Thyroid gland (tissue), 4 donors: ENCODE data around the gene MAGI2. TPM values are rescaled to one million over a fixed set of nuclear protein-coding genes. Genes with fewer than 3 reads are reported as not detected.

Source experiments
- DNase-seq, 2 donors: peaks; one replicate each; pipeline ENCODE4 v3.0.0-alpha.2; 2019
- H3K27ac ChIP-seq, 3 donors: fragments of 200-600 bp; sonication (generic); 1 replicate in 2 of 3; 2 replicates in 1 of 3; pipeline ENCODE4 v1.5.1; 2016 to 2019; ENCODE audit warnings: mild to moderate bottlenecking in 1 of 3, moderate library complexity in 1 of 3
- H3K27me3 ChIP-seq: fragments of 200-600 bp; sonication (generic); one replicate; pipeline ENCODE4 v1.5.1; 2019
- H3K36me3 ChIP-seq, 2 donors: fragments of 200-600 bp; sonication (generic); one replicate each; pipeline ENCODE4 v1.5.1; 2016 to 2019
- H3K4me1 ChIP-seq, 2 donors: fragments of 200-600 bp; sonication (generic); one replicate each; pipeline ENCODE4 v1.5.1; 2017 to 2019
- H3K4me3 ChIP-seq, 3 donors: fragments of 200-600 bp; sonication (generic); replicated peaks in 1 of 3; 1 replicate in 2 of 3; 2 replicates in 1 of 3; pipeline ENCODE4 v1.5.1; 2016; ENCODE audit warnings: mild to moderate bottlenecking in 1 of 3
- H3K9me3 ChIP-seq: fragments of 200-600 bp; sonication (generic); one replicate; pipeline ENCODE4 v1.5.1; 2017
- POLR2A ChIP-seq, 2 donors: fragments of 450-650 bp; IDR thresholded peaks; one replicate each; pipeline ENCODE4 v1.6.1; 2017; ENCODE audit warnings: antibody characterized with exemption in 2 of 2, mild to moderate bottlenecking in 2 of 2, moderate library complexity in 1 of 2
- WGBS, 2 donors: methylation state at CpG; one replicate each; pipeline ENCODE4 v1.1.5; 2017; 5-methylcytosine and 5-hydroxymethylcytosine counted together
- intact Hi-C: fragments of 100-400 bp; cut with DNase I; formaldehyde crosslinking; loops from one replicate; pipeline ENCODE4 v1.15.1; 2023
- total RNA-seq, 4 donors: library from RNA; depleted of rRNA; stranded (reverse); fragments of >200 nt; gene quantifications; one replicate each; pipeline ENCODE4 v1.2.3, GENCODE V29; 2016
- TF ChIP-seq, protein P1 (sequence below), 6 experiments: fragments of 200-600 bp in 3 of 6; fragments of 450-650 bp in 3 of 6; sonication (generic) in 3 of 6; IDR thresholded peaks; one replicate each; pipeline ENCODE4 v1.5.1; 2016 to 2019; ENCODE audit warnings: antibody characterized with exemption in 6 of 6, mild to moderate bottlenecking in 2 of 6, inconsistent platforms in 1 of 6, moderate library complexity in 1 of 6

MAGI2 gene
- total RNA-seq, 4 donors from 2014 or later: 20.7 to 31.1 (median 26.0) TPM

DNA sequence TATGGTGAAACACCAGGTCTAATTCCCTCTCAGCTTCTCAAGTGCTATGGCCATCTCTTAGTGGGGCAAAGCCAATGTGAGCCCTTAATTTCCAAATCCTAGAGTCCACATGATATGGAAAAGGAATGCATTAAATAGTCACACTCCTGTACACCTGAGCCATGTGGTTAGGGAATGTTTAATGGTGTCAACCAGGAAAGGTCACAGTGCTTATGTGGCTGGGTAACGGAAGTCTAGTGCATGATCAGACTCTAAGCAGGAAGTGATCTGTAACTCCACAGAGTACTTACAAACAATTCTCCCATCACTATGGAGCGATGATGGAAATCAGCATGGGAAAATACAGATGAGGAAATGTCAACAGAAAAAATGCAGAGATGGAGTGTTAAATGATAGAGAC lies 148.8 kb downstream of the MAGI2 start:
- intact Hi-C loops: no loop called here
- no peaks in the 10 kb centered on the region for H3K36me3 ChIP-seq
- 84 to 91% methylated on average over 2 of the region's 2 CpGs for WGBS, 2 donors
- H3K27me3 ChIP-seq: no peaks in the 10 kb centered on the region
- no peak overlapping the region for H3K4me3 ChIP-seq
- peaks cover 4 to 7% of the 10 kb centered on the region in 2 donors for H3K4me1 ChIP-seq
- no peak overlapping the region for H3K27ac ChIP-seq
- no peak for DNase-seq
- H3K9me3 ChIP-seq: no peaks in the 10 kb centered on the region
- TF ChIP-seq, protein P1, sequence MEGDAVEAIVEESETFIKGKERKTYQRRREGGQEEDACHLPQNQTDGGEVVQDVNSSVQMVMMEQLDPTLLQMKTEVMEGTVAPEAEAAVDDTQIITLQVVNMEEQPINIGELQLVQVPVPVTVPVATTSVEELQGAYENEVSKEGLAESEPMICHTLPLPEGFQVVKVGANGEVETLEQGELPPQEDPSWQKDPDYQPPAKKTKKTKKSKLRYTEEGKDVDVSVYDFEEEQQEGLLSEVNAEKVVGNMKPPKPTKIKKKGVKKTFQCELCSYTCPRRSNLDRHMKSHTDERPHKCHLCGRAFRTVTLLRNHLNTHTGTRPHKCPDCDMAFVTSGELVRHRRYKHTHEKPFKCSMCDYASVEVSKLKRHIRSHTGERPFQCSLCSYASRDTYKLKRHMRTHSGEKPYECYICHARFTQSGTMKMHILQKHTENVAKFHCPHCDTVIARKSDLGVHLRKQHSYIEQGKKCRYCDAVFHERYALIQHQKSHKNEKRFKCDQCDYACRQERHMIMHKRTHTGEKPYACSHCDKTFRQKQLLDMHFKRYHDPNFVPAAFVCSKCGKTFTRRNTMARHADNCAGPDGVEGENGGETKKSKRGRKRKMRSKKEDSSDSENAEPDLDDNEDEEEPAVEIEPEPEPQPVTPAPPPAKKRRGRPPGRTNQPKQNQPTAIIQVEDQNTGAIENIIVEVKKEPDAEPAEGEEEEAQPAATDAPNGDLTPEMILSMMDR (IDR thresholded peaks at IDR 0.05): no peak
- no peak for TF ChIP-seq POLR2A (IDR thresholded peaks at IDR 0.05)

DNA sequence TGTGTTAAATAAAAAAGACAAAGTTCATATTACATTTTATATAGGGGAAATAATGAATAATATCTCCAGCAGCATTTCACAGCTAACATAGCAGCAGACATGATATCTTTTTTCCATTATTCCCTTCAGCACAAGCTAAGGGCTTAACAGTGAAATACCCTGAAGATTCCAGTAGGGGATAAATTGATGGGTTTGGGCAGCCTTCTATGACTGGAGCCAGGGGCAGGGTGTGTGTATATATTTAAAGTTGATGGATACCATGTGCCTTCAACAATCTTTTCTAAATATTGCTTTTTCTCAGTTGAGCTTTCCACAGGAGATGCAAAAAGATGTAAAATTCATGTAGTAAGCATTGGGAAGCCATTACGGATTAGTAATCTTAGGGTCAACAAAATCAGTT lies 151.2 kb downstream of the MAGI2 start:
- no peak overlapping the region for H3K27ac ChIP-seq
- H3K4me1 ChIP-seq: no peaks in the 10 kb centered on the region
- no peak for DNase-seq
- no peak overlapping the region for H3K4me3 ChIP-seq
- 97% methylated on average over 1 of the region's 1 CpG for WGBS, 2 donors
- intact Hi-C loops: no loop called here
- H3K27me3 ChIP-seq: no peaks in the 10 kb centered on the region
- no peaks in the 10 kb centered on the region for H3K9me3 ChIP-seq
- TF ChIP-seq, protein P1 (IDR thresholded peaks at IDR 0.05): no peak
- TF ChIP-seq POLR2A (IDR thresholded peaks at IDR 0.05): no peak
- no peaks in the 10 kb centered on the region for H3K36me3 ChIP-seq

DNA sequence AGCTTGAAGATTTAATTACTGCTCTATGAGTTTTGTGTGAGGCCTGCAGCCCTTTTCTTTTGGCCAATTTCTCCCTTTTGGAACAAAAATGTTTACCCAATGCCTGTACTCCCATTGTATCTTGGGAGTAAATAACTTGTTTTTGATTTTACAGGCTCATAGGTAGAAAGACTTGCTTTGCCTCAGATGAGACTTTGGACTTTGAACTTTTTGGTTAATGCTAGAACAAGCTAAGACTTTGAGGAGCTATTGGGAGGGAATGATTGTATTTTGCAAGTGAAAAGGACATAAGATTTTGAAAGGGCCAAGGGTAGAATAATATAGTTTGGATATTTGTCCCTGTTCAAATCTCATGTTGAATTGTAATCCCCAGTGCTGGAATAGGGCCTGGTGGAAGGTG lies 152.0 kb downstream of the MAGI2 start:
- Histone ChIP-seq H3K9me3 (no peaks in the 10 kb centered on the region), H3K4me3 (no peak overlapping the region), H3K27me3 (no peaks in the 10 kb centered on the region), H3K36me3 (no peaks in the 10 kb centered on the region), H3K27ac (no peak overlapping the region), H3K4me1 (no peaks in the 10 kb centered on the region)
- no peak for DNase-seq
- intact Hi-C loops: no loop called here
- TF ChIP-seq POLR2A (IDR thresholded peaks at IDR 0.05): no peak
- TF ChIP-seq, protein P1 (IDR thresholded peaks at IDR 0.05): no peak

DNA sequence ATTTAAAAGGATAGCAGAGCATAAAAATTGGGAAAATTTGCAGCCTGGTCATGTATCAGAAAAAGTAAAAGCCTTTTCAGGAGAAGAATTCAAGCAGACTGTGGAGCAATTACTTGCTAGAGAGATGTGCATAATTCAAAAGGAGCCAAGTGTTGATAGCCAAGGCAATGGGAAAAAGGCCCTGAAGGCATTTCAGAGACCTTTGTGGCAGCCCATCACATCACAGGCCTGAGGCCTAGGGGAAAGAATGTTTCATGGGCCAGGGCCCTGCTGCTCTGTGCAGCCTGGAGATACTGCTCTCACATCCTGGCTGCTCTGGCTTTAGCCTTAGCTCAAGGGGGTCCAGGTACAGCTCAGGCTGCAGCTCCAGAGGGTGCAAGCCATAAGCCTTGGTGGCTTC lies 152.9 kb downstream of the MAGI2 start:
- DNase-seq: no peak
- Histone ChIP-seq H3K27me3 (no peaks in the 10 kb centered on the region), H3K36me3 (no peaks in the 10 kb centered on the region), H3K9me3 (no peaks in the 10 kb centered on the region), H3K4me1 (no peaks in the 10 kb centered on the region), H3K4me3 (no peak overlapping the region), H3K27ac (no peak overlapping the region)
- TF ChIP-seq POLR2A (IDR thresholded peaks at IDR 0.05): no peak
- TF ChIP-seq, protein P1 (IDR thresholded peaks at IDR 0.05): no peak
- intact Hi-C loops: no loop called here

DNA sequence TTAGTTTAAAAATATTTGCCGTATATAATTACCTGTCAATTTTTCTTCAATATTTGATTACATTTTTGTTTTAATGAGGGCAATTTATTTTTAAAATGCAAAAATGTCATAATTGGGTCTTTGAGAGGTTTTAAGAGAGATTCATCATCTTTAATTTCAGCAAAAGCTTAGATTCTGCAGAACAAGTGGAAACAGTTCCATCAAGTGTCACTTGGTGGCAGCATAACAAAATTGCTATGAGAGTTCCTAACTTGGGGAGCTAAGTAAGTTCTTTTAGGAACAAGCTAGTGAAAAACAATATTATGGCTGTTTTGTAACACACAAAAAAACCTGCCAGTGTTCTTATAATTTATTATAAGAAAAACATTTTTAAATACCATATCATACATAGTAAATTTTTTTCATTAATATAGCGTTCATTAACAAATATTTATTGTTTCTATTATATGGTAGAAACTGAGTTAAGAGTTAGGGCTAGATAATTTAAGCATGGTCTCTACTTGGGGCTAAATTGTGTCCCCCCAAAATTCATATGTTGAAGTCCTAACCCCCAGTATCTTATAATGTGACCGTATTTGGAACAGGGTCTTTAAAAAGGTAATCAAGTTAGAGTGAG lies 155.2 kb downstream of the MAGI2 start:
- H3K9me3 ChIP-seq: no peaks in the 10 kb centered on the region
- H3K4me1 ChIP-seq: no peaks in the 10 kb centered on the region
- intact Hi-C loops: no loop called here
- H3K36me3 ChIP-seq: no peaks in the 10 kb centered on the region
- H3K27ac ChIP-seq: no peak overlapping the region
- peak; percentile 18 to 25 for DNase-seq
- no peak overlapping the region for H3K4me3 ChIP-seq
- no peaks in the 10 kb centered on the region for H3K27me3 ChIP-seq
- TF ChIP-seq, protein P1 (IDR thresholded peaks at IDR 0.05): peak; percentile 44 to 82 (median 66)
- TF ChIP-seq POLR2A (IDR thresholded peaks at IDR 0.05): no peak
- WGBS, 2 donors: 82 to 83% methylated on average over 3 of the region's 3 CpGs
